K562 (cell line): ENCODE measurements around the gene NRF1. TPM values are rescaled to one million over a fixed set of nuclear protein-coding genes. Genes with fewer than 3 reads are reported as not detected.
A peak's percentile ranks its signal among the peaks of the same experiment; 100 is the strongest.

Experiments used
- ARID3A ChIP-seq: IDR thresholded peaks from 2 replicates; pipeline ENCODE4 v1.6.1; 2012; ENCODE audit warnings: low read depth, low read length, improper control_type of control experiment, borderline replicate concordance
- GABPA ChIP-seq: fragments of 200-800 bp; sonication (Bioruptor generic); conservative IDR thresholded peaks from 2 replicates; pipeline ENCODE4 v1.6.1; 2016; ENCODE audit warnings: low read depth, missing genetic modification characterization, missing compliant biosample characterization
- IRF2 ChIP-seq: sonication (generic); formaldehyde crosslinking; IDR thresholded peaks from 2 replicates; pipeline ENCODE4 v1.8.1; 2022; ENCODE audit warnings: mild to moderate bottlenecking, missing genetic modification reagents
- JUND ChIP-seq, 2 experiments: IDR thresholded peaks; 2 replicates in 1 of 2; 3 replicates in 1 of 2; pipeline ENCODE4 v1.6.1; 2011; ENCODE audit warnings: borderline replicate concordance in 2 of 2, low read depth in 2 of 2, low read length in 2 of 2, improper control_type of control experiment in 1 of 2, missing biosample characterization in 1 of 2, missing genetic modification characterization in 1 of 2, missing genetic modification reagents in 1 of 2
- LEF1 ChIP-seq: fragments of 450-650 bp; IDR thresholded peaks from 2 replicates; pipeline ENCODE4 v1.6.1; 2016; ENCODE audit warnings: mild to moderate bottlenecking
- MNT ChIP-seq, 2 experiments: fragments of 450-650 bp; conservative IDR thresholded peaks; 2 replicates each; pipeline ENCODE4 v1.6.1; 2017; ENCODE audit warnings: mild to moderate bottlenecking in 2 of 2, moderate library complexity in 2 of 2
- MTF1 ChIP-seq: fragments of 250-450 bp; sonication (Bioruptor Pico); IDR thresholded peaks from 2 replicates; pipeline ENCODE4 v1.9.0; 2021; ENCODE audit warnings: moderate library complexity, mild to moderate bottlenecking, inconsistent platforms, borderline replicate concordance
- NKRF ChIP-seq: fragments of 450-650 bp; IDR thresholded peaks from 2 replicates; pipeline ENCODE4 v1.6.1; 2016; ENCODE audit warnings: borderline replicate concordance
- PHF8 ChIP-seq: fragments of 200-600 bp; sonication (generic); IDR thresholded peaks from 2 replicates; pipeline ENCODE4 v1.6.1; 2012; ENCODE audit warnings: mixed run types, mild to moderate bottlenecking, inconsistent platforms, low read length, moderate library complexity, borderline replicate concordance
- POLR2AphosphoS2 ChIP-seq: IDR thresholded peaks from 2 replicates; pipeline ENCODE4 v1.6.1; 2012; ENCODE audit warnings: low read length, improper control_type of control experiment
- POLR2B ChIP-seq: fragments of 450-650 bp; IDR thresholded peaks from 2 replicates; pipeline ENCODE4 v1.6.1; 2018; ENCODE audit warnings: low read depth; ENCODE audit not compliant: partially characterized antibody
- SMAD3 ChIP-seq: fragments of 450-650 bp; formaldehyde crosslinking; conservative IDR thresholded peaks from 2 replicates; pipeline ENCODE4 v1.4.0; 2020; ENCODE audit warnings: mild to moderate bottlenecking
- TAF7 ChIP-seq: fragments of 450-650 bp; IDR thresholded peaks from 2 replicates; pipeline ENCODE4 v1.6.1; 2016; ENCODE audit warnings: missing genetic modification characterization, missing compliant biosample characterization
- TCF15 ChIP-seq: fragments of 250-450 bp; sonication (Bioruptor Pico); IDR thresholded peaks from 2 replicates; pipeline ENCODE4 v1.8.0; 2022; ENCODE audit warnings: moderate library complexity, mild to moderate bottlenecking, inconsistent platforms
- TCF3 ChIP-seq: sonication (generic); formaldehyde crosslinking; IDR thresholded peaks from 2 replicates; pipeline ENCODE4 v1.4.0; 2020; ENCODE audit warnings: mild to moderate bottlenecking, missing genetic modification reagents
- THRB ChIP-seq: fragments of 450-650 bp; formaldehyde crosslinking; conservative IDR thresholded peaks from 2 replicates; pipeline ENCODE4 v1.4.0; 2022; ENCODE audit warnings: mild to moderate bottlenecking, missing genetic modification characterization
- ZFX ChIP-seq: sonication (generic); formaldehyde crosslinking; IDR thresholded peaks from 2 replicates; pipeline ENCODE4 v1.8.0; 2022; ENCODE audit warnings: mild to moderate bottlenecking, missing genetic modification reagents, moderate library complexity
- ZNF174 ChIP-seq: fragments of 250-450 bp; sonication (Bioruptor Pico); IDR thresholded peaks from 2 replicates; pipeline ENCODE4 v1.4.0; 2020; ENCODE audit warnings: mild to moderate bottlenecking
- ZNF764 ChIP-seq: fragments of 250-450 bp; sonication (Bioruptor Pico); IDR thresholded peaks from 2 replicates; pipeline ENCODE4 v1.4.0; 2020; ENCODE audit warnings: low read depth, mild to moderate bottlenecking, moderate library complexity
- ZNF77 ChIP-seq: fragments of 250-450 bp; sonication (Bioruptor Pico); IDR thresholded peaks from 2 replicates; pipeline ENCODE4 v1.5.0; 2020
- ZSCAN32 ChIP-seq: fragments of 450-650 bp; formaldehyde crosslinking; IDR thresholded peaks from 2 replicates; pipeline ENCODE4 v1.4.0; 2020; ENCODE audit warnings: mild to moderate bottlenecking, moderate library complexity
- polyA plus RNA-seq, 8 experiments: library from polyadenylated mRNA; depleted of rRNA in 4 of 8; stranded (reverse) in 5 of 8; unstranded in 3 of 8; fragments of >200 nt; fragmentation: Nextera tagmentation in 2 of 8; fragmentation: Illumina TruSeq in 1 of 8; extraction: Ambion mirVana in 2 of 8; extraction: Trizol in 1 of 8; gene quantifications; 2 replicates each; pipeline versions ENCODE4 v1.2.1 to v1.2.3, GENCODE V29; 2011 to 2014; ENCODE audit warnings: inconsistent platforms in 1 of 8, missing spikeins in 1 of 8
- total RNA-seq, 7 experiments: library from RNA; depleted of rRNA in 6 of 7; stranded (reverse); fragments of >200 nt in 6 of 7; fragmentation: Illumina TruSeq in 2 of 7; extraction: Trizol in 2 of 7; gene quantifications; 2 replicates each; pipeline versions ENCODE4 v1.2.1 to v1.2.3, GENCODE V29; 2011 to 2021; ENCODE audit warnings: low replicate concordance in 1 of 7

The NRF1 gene
- total and polyA plus RNA-seq, 9 of the 15 experiments (the other 6 are each of a cell fraction or from before 2014, with no cell fraction given): 8.6 to 28.8 (median 20.3) TPM

- TF ChIP-seq NKRF (no peak), PHF8 (no peak), MNT (conservative IDR thresholded peaks at IDR 0.05) (peak; percentile 97 to 98), POLR2B (no peak), ZFX (no peak), ZSCAN32 (CRISPR knock-in tag) (no peak), ZNF764 (no peak), TCF15 (peak; percentile 65; the same call in 1 of the 2 replicates), THRB (CRISPR knock-in tag) (peak; percentile 87), ZNF77 (CRISPR knock-in tag) (no peak), JUND (IDR thresholded peaks at IDR 0.05; ENCODE audit: borderline replicate concordance, low read depth, low read length) (peak; percentile 85), JUND (tag; IDR thresholded peaks at IDR 0.05; ENCODE audit: borderline replicate concordance, low read depth, low read length) (peak; percentile 76; the same call in 2 of the 3 replicates), SMAD3 (peak; percentile 93), TCF3 (CRISPR knock-in tag) (peak; percentile 100), GABPA (tag) (peak; percentile 46), MTF1 (no peak; the same call in 1 of the 2 replicates), IRF2 (CRISPR knock-in tag) (no peak), ZNF174 (CRISPR knock-in tag) (no peak), LEF1 (peak; percentile 97), TAF7 (no peak), POLR2AphosphoS2 (no peak), ARID3A (peak; percentile 66; the same call in 1 of the 2 replicates)
Observed at GRCh38 chr7:129719980-129720732, 108.6 kb downstream of the NRF1 start (continued).
